ENCODE data around the gene EPHB2.

The EPHB2 gene

GRCh38 chr1:22808676-22809483, 98.2 kb downstream of the EPHB2 start:
- DNase-seq (ENCODE audit: extremely low read depth, low read depth), result peak; percentile 38
- TF ChIP-seq, protein P1, sequence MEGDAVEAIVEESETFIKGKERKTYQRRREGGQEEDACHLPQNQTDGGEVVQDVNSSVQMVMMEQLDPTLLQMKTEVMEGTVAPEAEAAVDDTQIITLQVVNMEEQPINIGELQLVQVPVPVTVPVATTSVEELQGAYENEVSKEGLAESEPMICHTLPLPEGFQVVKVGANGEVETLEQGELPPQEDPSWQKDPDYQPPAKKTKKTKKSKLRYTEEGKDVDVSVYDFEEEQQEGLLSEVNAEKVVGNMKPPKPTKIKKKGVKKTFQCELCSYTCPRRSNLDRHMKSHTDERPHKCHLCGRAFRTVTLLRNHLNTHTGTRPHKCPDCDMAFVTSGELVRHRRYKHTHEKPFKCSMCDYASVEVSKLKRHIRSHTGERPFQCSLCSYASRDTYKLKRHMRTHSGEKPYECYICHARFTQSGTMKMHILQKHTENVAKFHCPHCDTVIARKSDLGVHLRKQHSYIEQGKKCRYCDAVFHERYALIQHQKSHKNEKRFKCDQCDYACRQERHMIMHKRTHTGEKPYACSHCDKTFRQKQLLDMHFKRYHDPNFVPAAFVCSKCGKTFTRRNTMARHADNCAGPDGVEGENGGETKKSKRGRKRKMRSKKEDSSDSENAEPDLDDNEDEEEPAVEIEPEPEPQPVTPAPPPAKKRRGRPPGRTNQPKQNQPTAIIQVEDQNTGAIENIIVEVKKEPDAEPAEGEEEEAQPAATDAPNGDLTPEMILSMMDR (IDR thresholded peaks at IDR 0.05; ENCODE audit: low read depth, low read length), result no peak

- no peak for DNase-seq (ENCODE audit: extremely low read depth, low read depth)
- TF ChIP-seq, protein P1 (IDR thresholded peaks at IDR 0.05; ENCODE audit: low read depth, low read length), result no peak
Measured at GRCh38 chr1:22809783-22810182, 99.1 kb downstream of the EPHB2 start.

- TF ChIP-seq, protein P1 (IDR thresholded peaks at IDR 0.05; ENCODE audit: low read depth, low read length), result no peak
- DNase-seq (ENCODE audit: extremely low read depth, low read depth), result no peak
Measured at GRCh38 chr1:22810378-22810777, 99.7 kb downstream of the EPHB2 start.

DNA sequence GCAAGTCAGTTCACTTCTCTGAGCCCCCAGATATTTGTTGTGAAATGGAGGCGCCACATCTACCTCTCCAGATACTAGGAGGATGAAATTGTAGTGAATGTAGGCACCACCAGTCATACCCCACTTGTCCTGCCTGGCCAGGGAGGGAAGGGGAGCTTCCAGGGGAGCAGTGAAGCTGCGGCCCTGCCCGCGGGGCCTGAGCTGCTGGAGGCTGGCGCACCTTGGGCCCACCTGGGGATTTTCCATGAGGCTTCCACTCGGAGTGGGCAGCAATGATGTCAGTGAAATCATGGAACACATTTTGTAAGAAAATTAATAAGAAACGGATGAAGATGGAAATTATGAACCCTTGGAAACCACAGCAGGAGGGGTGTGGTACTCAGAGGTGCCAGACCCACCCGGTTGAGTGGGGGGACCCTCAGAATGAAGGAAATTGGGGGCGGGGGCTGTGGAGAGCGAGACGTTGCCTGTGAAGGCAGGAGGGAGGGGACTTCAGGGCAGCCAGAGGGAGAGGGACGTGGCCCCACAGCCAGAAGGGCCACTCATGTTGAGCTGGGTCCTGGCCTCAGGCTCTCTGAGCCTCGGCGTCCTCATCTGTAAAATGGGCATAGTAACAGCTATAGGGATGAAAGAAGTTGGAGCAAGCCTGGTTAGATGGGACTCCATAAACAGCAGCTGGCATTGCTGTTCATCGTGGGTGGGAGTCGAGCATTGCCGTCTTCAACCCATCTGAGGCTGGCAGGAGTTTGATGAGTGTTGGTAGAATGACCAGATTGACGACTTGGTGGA, 101.6 kb downstream of the EPHB2 start:
- DNase-seq (ENCODE audit: extremely low read depth, low read depth), result no peak
- TF ChIP-seq, protein P1 (IDR thresholded peaks at IDR 0.05; ENCODE audit: low read depth, low read length), result no peak

DNA sequence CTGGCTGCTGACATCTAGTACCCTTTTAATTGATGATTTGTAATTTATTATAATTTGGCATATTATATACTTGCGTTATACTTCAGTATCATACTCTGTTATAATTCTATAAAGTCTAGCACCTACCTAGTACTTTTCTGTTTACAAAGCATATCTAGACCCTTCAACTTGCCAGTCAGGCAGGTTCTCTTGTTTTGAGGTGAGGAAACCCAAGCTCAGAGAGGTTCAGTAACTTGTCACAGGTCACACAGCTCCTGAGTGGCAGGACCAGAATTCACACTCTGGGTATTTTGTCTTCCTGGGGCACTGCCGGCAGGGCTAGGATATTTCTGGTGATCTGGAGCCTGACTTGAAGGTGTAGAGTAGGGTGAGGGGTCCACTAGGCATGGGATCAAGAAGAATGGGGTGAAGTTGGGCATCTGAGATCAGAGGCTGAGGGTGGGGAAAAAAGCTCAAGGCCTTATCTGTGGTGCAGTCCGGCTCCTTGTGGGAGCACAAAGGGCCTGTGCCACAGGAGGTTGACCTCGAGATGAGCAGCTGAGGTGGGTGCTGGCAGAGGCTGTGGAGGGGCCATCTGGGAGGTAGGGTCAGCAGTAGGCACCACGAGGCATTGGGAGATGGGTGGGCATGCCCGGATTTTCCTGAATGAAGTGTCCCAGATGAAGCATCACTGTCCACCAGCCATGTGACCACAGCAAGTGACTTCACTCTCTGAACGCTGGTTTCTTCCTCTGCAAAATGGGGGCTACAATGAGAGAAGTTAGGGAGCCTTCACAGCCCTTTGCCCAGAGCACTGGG, 102.6 kb downstream of the EPHB2 start:
- TF ChIP-seq, protein P1 (IDR thresholded peaks at IDR 0.05; ENCODE audit: low read depth, low read length), result no peak
- no peak for DNase-seq (ENCODE audit: extremely low read depth, low read depth)

- no peak for DNase-seq (ENCODE audit: extremely low read depth, low read depth)
- TF ChIP-seq, protein P1 (IDR thresholded peaks at IDR 0.05; ENCODE audit: low read depth, low read length), result no peak
Measured at GRCh38 chr1:22814176-22815042, 103.8 kb downstream of the EPHB2 start.
